Fibroblast of the conjunctiva (primary cell): ENCODE data around the gene RASGRF1.

Experiments
- DNase-seq: peaks from one replicate; pipeline ENCODE4 v3.0.0-alpha.2; 2010; ENCODE audit warnings: low read depth

The RASGRF1 gene

GRCh38 chr15:78956937-78957336, 133.6 kb downstream of the RASGRF1 start:
- DNase-seq, result no peak

GRCh38 chr15:78955355-78955754, 135.2 kb downstream of the RASGRF1 start:
- no peak for DNase-seq

GRCh38 chr15:78951841-78952238, 138.7 kb downstream of the RASGRF1 start:
- DNase-seq, result no peak

- DNase-seq, result no peak
Observed at GRCh38 chr15:78950902-78951840, 139.4 kb downstream of the RASGRF1 start.

- DNase-seq, result no peak
Observed at GRCh38 chr15:78950343-78950742, 140.2 kb downstream of the RASGRF1 start.

- DNase-seq, result no peak
Observed at GRCh38 chr15:78949461-78949860, 141.1 kb downstream of the RASGRF1 start.

GRCh38 chr15:78947506-78947905, 143.1 kb downstream of the RASGRF1 start:
- DNase-seq, result no peak

- no peak for DNase-seq
Observed at GRCh38 chr15:78946493-78946892, 144.1 kb downstream of the RASGRF1 start.

GRCh38 chr15:78944669-78945407, 145.7 kb downstream of the RASGRF1 start, which contains the start of gene CTSH:
TSS of gene CTSH (minus strand) at chr15:78945046. CDS start at chr15:78944981, 65 bp downstream.
- no peak for DNase-seq

GRCh38 chr15:78944202-78944625, 146.4 kb downstream of the RASGRF1 start:
- DNase-seq, result no peak

- DNase-seq, result no peak
Observed at GRCh38 chr15:78943692-78944091, 146.9 kb downstream of the RASGRF1 start.

GRCh38 chr15:78942741-78943140, 147.8 kb downstream of the RASGRF1 start:
- DNase-seq, result no peak

GRCh38 chr15:78938658-78939488, 151.7 kb downstream of the RASGRF1 start:
- DNase-seq, result no peak

- no peak for DNase-seq
Observed at GRCh38 chr15:78937132-78937739, 153.3 kb downstream of the RASGRF1 start.

GRCh38 chr15:78934655-78935023, 155.9 kb downstream of the RASGRF1 start:
- no peak for DNase-seq

GRCh38 chr15:78933823-78934654, 156.5 kb downstream of the RASGRF1 start:
- no peak for DNase-seq

GRCh38 chr15:78933187-78933822, 157.3 kb downstream of the RASGRF1 start:
- no peak for DNase-seq

- DNase-seq, result no peak
Observed at GRCh38 chr15:78932258-78932808, 158.2 kb downstream of the RASGRF1 start.

- DNase-seq, result no peak
Observed at GRCh38 chr15:78931439-78932257, 158.9 kb downstream of the RASGRF1 start.
